ENCODE data around the gene UST.

- TF ChIP-seq CTCF (IDR thresholded peaks at IDR 0.05; ENCODE audit: poor library complexity) (no peak), EZH2phosphoT487 (IDR thresholded peaks at IDR 0.05; ENCODE audit: low read depth, severe bottlenecking, unreplicated experiment) (no peak)
Measured at GRCh38 chr6:148979014-148979901, 232.4 kb downstream of the UST start.
